Hepatocyte (in vitro differentiated cells): ENCODE results near the gene EEPD1. TPM values are rescaled to one million over a fixed set of nuclear protein-coding genes. Genes with fewer than 3 reads are reported as not detected.

Experiments
- DNase-seq: peaks from one replicate; pipeline ENCODE4 v3.0.0-alpha.2; 2016; ENCODE audit warnings: low spot score
- H2AFZ ChIP-seq: fragments of 200-600 bp; sonication (generic); 2 replicates; pipeline ENCODE4 v1.6.0; 2016; ENCODE audit warnings: antibody characterized with exemption, mild to moderate bottlenecking
- H3K27ac ChIP-seq: fragments of 200-600 bp; sonication (generic); 2 replicates; pipeline ENCODE4 v1.5.1; 2016; ENCODE audit warnings: mild to moderate bottlenecking
- H3K27me3 ChIP-seq: fragments of 200-600 bp; sonication (generic); 2 replicates; pipeline ENCODE4 v1.6.1; 2016
- H3K36me3 ChIP-seq: fragments of 200-600 bp; sonication (generic); replicated peaks from 2 replicates; pipeline ENCODE4 v1.5.1; 2016; ENCODE audit warnings: low read depth; ENCODE audit not compliant: insufficient read depth
- H3K4me1 ChIP-seq: fragments of 200-600 bp; sonication (generic); 2 replicates; pipeline ENCODE4 v1.5.1; 2016; ENCODE audit warnings: mild to moderate bottlenecking, moderate library complexity; ENCODE audit not compliant: insufficient read depth
- H3K4me2 ChIP-seq: fragments of 200-600 bp; sonication (generic); 2 replicates; pipeline ENCODE4 v1.6.0; 2016
- H3K4me3 ChIP-seq: fragments of 200-600 bp; sonication (generic); 2 replicates; pipeline ENCODE4 v1.5.1; 2016; ENCODE audit warnings: mild to moderate bottlenecking
- H3K79me2 ChIP-seq: fragments of 200-600 bp; sonication (generic); 2 replicates; pipeline ENCODE4 v1.6.0; 2017; ENCODE audit warnings: mild to moderate bottlenecking
- H3K9me2 ChIP-seq: fragments of 200-600 bp; sonication (generic); replicated peaks from 2 replicates; pipeline ENCODE4 v1.6.0; 2017; ENCODE audit warnings: mild to moderate bottlenecking; ENCODE audit not compliant: insufficient read depth
- H3K9me3 ChIP-seq: fragments of 200-600 bp; sonication (generic); 2 replicates; pipeline ENCODE4 v1.5.1; 2016; ENCODE audit warnings: low read depth, mild to moderate bottlenecking
- H4K20me1 ChIP-seq: fragments of 200-600 bp; sonication (generic); 2 replicates; pipeline ENCODE4 v1.6.0; 2016; ENCODE audit warnings: mild to moderate bottlenecking; ENCODE audit not compliant: insufficient read depth, poor library complexity, severe bottlenecking
- CTCF ChIP-seq: fragments of 200-600 bp; sonication (generic); IDR thresholded peaks from 2 replicates; pipeline ENCODE4 v1.5.1; 2016; ENCODE audit warnings: antibody characterized with exemption, mild to moderate bottlenecking; ENCODE audit not compliant: poor library complexity
- EZH2 ChIP-seq: fragments of 200-600 bp; sonication (generic); IDR thresholded peaks from 2 replicates; pipeline ENCODE4 v1.6.1; 2016; ENCODE audit warnings: antibody characterized with exemption, mild to moderate bottlenecking, borderline replicate concordance
- EZH2phosphoT487 ChIP-seq: fragments of 200-600 bp; sonication (generic); IDR thresholded peaks from one replicate; pipeline ENCODE4 v1.6.1; 2018; ENCODE audit warnings: antibody characterized with exemption, mild to moderate bottlenecking, low read depth, moderate library complexity; ENCODE audit not compliant: unreplicated experiment, severe bottlenecking
- WGBS: methylation state at CpG from one replicate; pipeline ENCODE4 v1.1.6; 2016; ENCODE audit warnings: low lambda C conversion rate; ENCODE audit errors: missing lambda C conversion rate; 5-methylcytosine and 5-hydroxymethylcytosine counted together
- polyA plus RNA-seq: library from polyadenylated mRNA; unstranded; fragments of >200 nt; fragmentation: Nextera tagmentation; extraction: Ambion mirVana; gene quantifications from 2 replicates; pipeline ENCODE4 v1.2.1, GENCODE V29; 2016
- total RNA-seq: library from RNA; depleted of rRNA; stranded (reverse); fragments of >200 nt; gene quantifications from 2 replicates; pipeline ENCODE4 v1.2.3, GENCODE V29; 2014

The EEPD1 gene
- total and polyA plus RNA-seq, 2 experiments from 2014 or later, result 7.7 to 14.2 TPM

GRCh38 chr7:36280840-36281812, 128.1 kb downstream of the EEPD1 start:
- H3K9me3 ChIP-seq, result no peaks in the 10 kb centered on the region
- TF ChIP-seq EZH2 (no peak), EZH2phosphoT487 (no peak), CTCF (peak; percentile 16)
- peak; percentile 86 for DNase-seq
- H3K36me3 ChIP-seq, result no peaks in the 10 kb centered on the region
- H3K9me2 ChIP-seq, result no peaks in the 10 kb centered on the region
- H3K27ac ChIP-seq, result peak overlapping the region; percentile 74
- H4K20me1 ChIP-seq, result no peaks in the 10 kb centered on the region
- peak overlapping the region; percentile 62 for H3K4me2 ChIP-seq
- no peak overlapping the region for H3K4me3 ChIP-seq
- WGBS, result 21% methylated on average over 18 of the region's 18 CpGs
- peaks cover 51% of the 10 kb centered on the region for H3K4me1 ChIP-seq
- no peak overlapping the region for H2AFZ ChIP-seq
- peaks cover 7% of the 10 kb centered on the region for H3K79me2 ChIP-seq
- H3K27me3 ChIP-seq, result no peaks in the 10 kb centered on the region

GRCh38 chr7:36281945-36282717, 129.1 kb downstream of the EEPD1 start:
- H3K27me3 ChIP-seq, result no peaks in the 10 kb centered on the region
- no peak for DNase-seq
- no peaks in the 10 kb centered on the region for H3K9me2 ChIP-seq
- H3K4me1 ChIP-seq, result peaks cover 45% of the 10 kb centered on the region
- no peak overlapping the region for H3K4me3 ChIP-seq
- peaks cover 7% of the 10 kb centered on the region for H3K79me2 ChIP-seq
- WGBS, result 87% methylated on average over 10 of the region's 10 CpGs
- no peaks in the 10 kb centered on the region for H4K20me1 ChIP-seq
- H3K9me3 ChIP-seq, result no peaks in the 10 kb centered on the region
- peak overlapping the region; percentile 74 for H3K27ac ChIP-seq
- no peaks in the 10 kb centered on the region for H3K36me3 ChIP-seq
- H2AFZ ChIP-seq, result no peak overlapping the region
- TF ChIP-seq EZH2phosphoT487 (no peak), CTCF (no peak), EZH2 (no peak)
- no peak overlapping the region for H3K4me2 ChIP-seq

DNA sequence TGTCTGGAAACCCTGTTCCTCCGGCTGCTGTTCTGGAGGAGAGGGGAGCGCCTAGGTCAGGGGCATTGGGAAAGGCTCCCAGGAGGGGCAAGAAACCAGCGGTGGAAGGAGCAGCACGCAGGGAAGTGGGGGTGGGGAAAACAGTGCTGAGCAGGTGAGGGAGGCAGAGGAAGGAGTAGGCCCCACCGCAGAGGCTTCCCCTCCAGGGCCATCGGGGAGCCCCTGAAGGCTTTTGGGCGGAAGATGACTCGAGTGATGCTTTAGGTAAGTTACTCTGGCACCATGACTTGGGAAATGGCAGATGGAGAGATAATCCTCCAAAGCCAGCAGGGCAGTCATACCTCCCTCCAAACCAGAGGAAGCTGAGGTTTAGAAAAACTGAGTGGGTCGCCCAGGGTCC, 130.1 kb downstream of the EEPD1 start:
- peaks cover 7% of the 10 kb centered on the region for H3K79me2 ChIP-seq
- no peaks in the 10 kb centered on the region for H3K36me3 ChIP-seq
- no peaks in the 10 kb centered on the region for H3K9me3 ChIP-seq
- H3K9me2 ChIP-seq, result no peaks in the 10 kb centered on the region
- no peaks in the 10 kb centered on the region for H3K27me3 ChIP-seq
- WGBS, result 87% methylated on average over 9 of the region's 9 CpGs
- H4K20me1 ChIP-seq, result no peaks in the 10 kb centered on the region
- no peak overlapping the region for H3K27ac ChIP-seq
- H3K4me1 ChIP-seq, result peaks cover 37% of the 10 kb centered on the region
- TF ChIP-seq CTCF, result no peak
- no peak for TF ChIP-seq EZH2phosphoT487
- TF ChIP-seq EZH2, result no peak
- H3K4me2 ChIP-seq, result no peak overlapping the region
- no peak overlapping the region for H3K4me3 ChIP-seq
- DNase-seq, result no peak
- H2AFZ ChIP-seq, result no peak overlapping the region
